Daoy (cell line): ENCODE data around the gene TBX21. TPM values are rescaled to one million over a fixed set of nuclear protein-coding genes. Genes with fewer than 3 reads are reported as not detected.
A peak's percentile ranks its signal among the peaks of the same experiment; 100 is the strongest.

Source experiments
- DNase-seq: peaks from one replicate; pipeline ENCODE4 v3.0.0-alpha.2; 2015; ENCODE audit warnings: low read depth
- total RNA-seq: library from RNA; depleted of rRNA; stranded (reverse); fragments of >200 nt; shearing (Covaris generic); gene quantifications from 2 replicates; pipeline ENCODE4 v1.2.3, GENCODE V29; 2014; rRNA removed

The TBX21 gene
- total RNA-seq, 1 experiment from 2014 or later, result 0.06 TPM

- DNase-seq, result no peak
These were observed 41.3 kb downstream of the TBX21 start for GRCh38 chr17:47774331-47774730.

- no peak for DNase-seq
These were observed 42.0 kb downstream of the TBX21 start for GRCh38 chr17:47774987-47775580.

- peak; percentile 43 for DNase-seq
These were observed 43.5 kb downstream of the TBX21 start for GRCh38 chr17:47776330-47777197.

- no peak for DNase-seq
These were observed 45.2 kb downstream of the TBX21 start for GRCh38 chr17:47778184-47778635.

- DNase-seq, result no peak
These were observed 48.4 kb downstream of the TBX21 start for GRCh38 chr17:47781397-47781796.

- peak; percentile 54 for DNase-seq
These were observed 52.6 kb downstream of the TBX21 start for GRCh38 chr17:47785538-47786123.

GRCh38 chr17:47789611-47790561 lies 56.9 kb downstream of the TBX21 start:
- DNase-seq, result peak; percentile 73

GRCh38 chr17:47791025-47791424 lies 58.0 kb downstream of the TBX21 start:
- no peak for DNase-seq

- no peak for DNase-seq
These were observed 59.4 kb downstream of the TBX21 start for GRCh38 chr17:47792457-47792856.

GRCh38 chr17:47792979-47793378 lies 59.9 kb downstream of the TBX21 start:
- no peak for DNase-seq

Other genes starting within 250 kb of the TBX21 start
- gene NPEPPS, start 202.1 kb upstream of the TBX21 start, total RNA-seq, result 52.3 and 54.4 TPM in 2 replicates
- gene KPNB1, start 83.3 kb upstream of the TBX21 start, total RNA-seq, result 541 and 550 TPM in 2 replicates
- gene TBKBP1, start 39.1 kb upstream of the TBX21 start, total RNA-seq, result 0.77 and 1.9 TPM in 2 replicates
- gene OSBPL7, start 88.6 kb downstream of the TBX21 start, total RNA-seq, result 4.0 and 5.6 TPM in 2 replicates
- gene MRPL10, start 98.3 kb downstream of the TBX21 start, total RNA-seq, result 26.3 and 41.3 TPM in 2 replicates
- not detected in 2 replicates for gene LRRC46, start 98.4 kb downstream of the TBX21 start, total RNA-seq
- gene SCRN2, start 108.0 kb downstream of the TBX21 start, total RNA-seq, result 7.1 and 11.0 TPM in 2 replicates
- 0.06 and 0.23 TPM in 2 replicates for gene SP6, start 117.9 kb downstream of the TBX21 start, total RNA-seq
- gene SP2, start 163.0 kb downstream of the TBX21 start, total RNA-seq, result 1.5 TPM in 2 replicates
- 18.5 and 26.9 TPM in 2 replicates for gene PNPO, start 208.3 kb downstream of the TBX21 start, total RNA-seq
- gene PRR15L, start 224.6 kb downstream of the TBX21 start, total RNA-seq, result not detected in 2 replicates
- gene CDK5RAP3, start 237.9 kb downstream of the TBX21 start, total RNA-seq, result 74.2 and 93.5 TPM in 2 replicates